ENCODE measurements around the gene CNPY1.

CNPY1 gene

GRCh38 chr7:155487509-155488482 lies 58.6 kb downstream of the CNPY1 start:
- DNase-seq, result no peak

- no peak for DNase-seq
Observed at GRCh38 chr7:155486783-155487508, 59.4 kb downstream of the CNPY1 start.

GRCh38 chr7:155484483-155485399 lies 61.6 kb downstream of the CNPY1 start:
- no peak for DNase-seq

- DNase-seq, result no peak
Observed at GRCh38 chr7:155483868-155484325, 62.5 kb downstream of the CNPY1 start.

GRCh38 chr7:155483245-155483644 lies 63.1 kb downstream of the CNPY1 start:
- DNase-seq, result no peak

- no peak for DNase-seq
Observed at GRCh38 chr7:155482511-155483183, 63.7 kb downstream of the CNPY1 start.

GRCh38 chr7:155481764-155482163 lies 64.6 kb downstream of the CNPY1 start:
- DNase-seq, result no peak

GRCh38 chr7:155477476-155477875 lies 68.9 kb downstream of the CNPY1 start:
- DNase-seq, result no peak

- DNase-seq, result no peak
Observed at GRCh38 chr7:155471718-155472117, 74.6 kb downstream of the CNPY1 start.

GRCh38 chr7:155470686-155471638 lies 75.4 kb downstream of the CNPY1 start:
- no peak for DNase-seq

- no peak for DNase-seq
Observed at GRCh38 chr7:155470186-155470487, 76.2 kb downstream of the CNPY1 start.

- no peak for DNase-seq
Observed at GRCh38 chr7:155469311-155470185, 76.8 kb downstream of the CNPY1 start.

GRCh38 chr7:155468785-155469148 lies 77.6 kb downstream of the CNPY1 start:
- DNase-seq, result no peak

- no peak for DNase-seq
Observed at GRCh38 chr7:155467846-155468784, 78.2 kb downstream of the CNPY1 start.

GRCh38 chr7:155466814-155467733 lies 79.3 kb downstream of the CNPY1 start:
- DNase-seq, result no peak

- no peak for DNase-seq
Observed at GRCh38 chr7:155466142-155466813, 80.1 kb downstream of the CNPY1 start.

GRCh38 chr7:155465761-155466141 lies 80.6 kb downstream of the CNPY1 start:
- DNase-seq, result no peak
